Activated effector memory CD4-positive, alpha-beta T cell treated with Interleukin-2 at 50 U/mL for 16 hours (primary cell): ENCODE data around the gene PABPC1L2B.
"Not testable (repeated sequence)": the region's sequence is repeated elsewhere in the genome, so short reads cannot be mapped to it uniquely, and the experiment has no call there.

Source experiments
- DNase-seq: peaks from one replicate; pipeline ENCODE4 v3.0.0-alpha.2; 2020

The PABPC1L2B gene

DNA sequence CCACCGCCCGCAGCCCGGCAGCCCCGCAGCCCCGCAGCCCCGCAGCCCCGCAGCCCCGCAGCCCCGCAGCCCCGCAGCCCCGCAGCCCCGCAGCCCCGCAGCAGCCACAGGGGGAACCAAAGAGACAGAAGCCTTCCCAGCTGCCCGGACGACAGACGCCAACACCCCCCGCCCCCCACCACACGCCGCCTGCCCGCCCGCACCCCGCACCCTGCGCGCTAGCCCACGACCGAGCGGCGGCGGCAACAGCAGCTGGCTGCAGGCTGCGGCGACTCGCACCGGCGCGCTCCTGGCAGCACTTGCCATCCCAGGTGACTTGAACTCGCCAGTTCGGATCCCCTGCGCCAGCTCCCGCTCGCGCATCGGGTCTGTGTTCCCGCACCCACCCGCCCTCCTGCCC lies at the start of gene PABPC1L2B:
TSS of gene PABPC1L2B (plus strand) at position 207 of the 400 bp plus-strand sequence. CDS start 704 bp downstream, outside the sequence.
- DNase-seq, result not testable (repeated sequence)

DNA sequence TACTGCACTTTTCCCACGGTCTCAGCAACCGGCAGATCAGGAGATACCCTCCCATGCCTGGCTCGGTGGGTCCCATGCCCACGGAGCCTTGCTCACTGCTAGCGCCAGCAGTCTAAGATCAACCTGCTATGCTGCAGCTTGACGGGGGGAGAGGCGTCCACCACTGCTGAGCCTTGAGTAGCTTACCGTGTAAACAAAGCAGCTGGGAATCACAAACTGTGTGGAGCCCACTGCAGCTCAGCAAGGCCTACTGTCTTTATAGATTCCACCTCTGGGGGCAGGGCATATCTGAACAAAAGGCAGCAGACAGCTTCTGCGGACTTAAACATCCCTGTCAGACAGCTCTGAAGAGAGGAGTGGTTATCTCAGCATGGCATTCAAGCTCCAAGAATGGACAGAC lies 42.8 kb upstream of the PABPC1L2B start:
- not testable (repeated sequence) for DNase-seq

DNA sequence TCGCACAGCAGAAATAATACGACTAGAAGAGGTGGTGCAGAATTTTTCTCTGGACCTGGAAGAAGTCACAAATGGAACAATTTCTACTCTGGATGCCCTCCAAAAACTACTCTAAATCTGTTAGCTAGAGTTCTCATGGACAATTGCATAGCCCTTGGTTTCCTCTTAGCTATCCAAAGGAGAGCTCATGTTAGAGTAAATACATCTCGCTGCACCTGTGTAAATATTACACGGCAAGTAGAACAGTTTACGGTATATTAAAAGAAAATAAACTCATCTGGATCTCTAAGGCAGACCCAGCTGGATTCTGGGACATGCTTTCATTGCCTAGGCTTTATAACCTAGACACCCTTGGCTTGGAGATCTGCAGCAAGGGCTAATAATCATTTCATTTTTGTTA lies 30.9 kb upstream of the PABPC1L2B start:
- DNase-seq, result not testable (repeated sequence)

DNA sequence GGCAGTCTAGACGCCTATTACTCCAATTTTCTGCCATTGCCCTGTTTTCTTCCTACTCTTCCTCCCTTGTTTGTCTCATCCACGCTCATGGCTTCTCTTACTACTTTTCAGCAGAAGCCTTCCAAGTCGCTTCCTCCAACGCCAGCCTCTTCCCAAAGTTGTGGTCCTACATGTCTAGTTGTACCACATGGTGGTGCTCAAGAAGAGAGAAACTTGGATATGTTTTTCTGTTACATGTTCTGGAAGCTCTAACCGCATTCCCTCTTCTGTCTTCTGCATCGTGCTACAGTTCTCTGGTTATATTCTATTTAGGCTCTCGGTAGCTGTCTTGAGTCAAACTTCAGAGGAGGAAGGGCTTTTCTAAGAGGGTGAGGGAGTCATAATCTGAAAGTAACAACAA lies 27.9 kb upstream of the PABPC1L2B start:
- DNase-seq, result not testable (repeated sequence)

DNA sequence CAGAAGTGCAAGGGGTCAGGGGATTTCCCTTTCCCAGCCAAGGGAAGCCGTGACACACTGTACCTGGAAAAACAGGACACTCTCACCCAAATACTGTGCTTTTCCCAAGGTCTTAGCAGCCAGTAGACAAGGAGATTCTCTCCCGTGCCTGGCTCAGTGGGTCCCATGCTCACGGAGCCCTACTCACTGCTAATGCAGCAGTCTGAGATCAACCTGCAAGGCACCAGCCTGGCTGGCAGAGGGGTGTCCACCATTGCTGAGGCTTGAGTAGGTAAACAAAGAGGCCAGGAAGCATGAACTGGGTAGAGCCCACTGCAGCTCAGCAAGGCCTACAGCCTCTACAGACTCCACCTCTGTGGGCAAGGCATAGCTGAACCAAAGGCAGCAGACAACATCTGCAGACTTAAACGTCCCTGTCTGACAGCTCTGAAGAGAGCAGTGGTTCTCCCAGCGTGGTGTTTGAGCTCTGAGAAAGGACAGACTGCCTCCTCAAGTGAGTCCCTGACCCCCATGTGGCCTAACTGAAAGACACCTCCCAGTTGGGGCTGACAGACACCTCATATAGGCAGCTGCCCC lies 21.8 kb upstream of the PABPC1L2B start:
- DNase-seq, result not testable (repeated sequence)

DNA sequence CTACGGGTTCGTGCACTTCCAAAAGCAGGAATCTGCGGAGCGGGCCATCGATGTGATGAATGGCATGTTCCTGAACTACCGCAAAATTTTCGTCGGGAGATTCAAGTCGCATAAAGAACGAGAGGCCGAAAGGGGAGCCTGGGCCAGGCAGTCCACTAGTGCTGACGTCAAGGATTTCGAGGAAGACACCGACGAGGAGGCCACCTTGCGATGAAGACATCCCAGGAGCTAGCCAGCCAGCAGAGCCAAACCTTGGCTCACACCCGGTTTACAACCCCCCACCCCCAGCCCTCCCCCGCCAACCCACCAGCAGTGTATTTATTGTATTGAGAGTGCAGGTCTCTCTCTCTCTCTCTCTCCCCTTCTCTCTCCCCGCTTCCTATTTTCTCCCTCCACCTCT lies 1.3 kb downstream of the PABPC1L2B start:
- not testable (repeated sequence) for DNase-seq

DNA sequence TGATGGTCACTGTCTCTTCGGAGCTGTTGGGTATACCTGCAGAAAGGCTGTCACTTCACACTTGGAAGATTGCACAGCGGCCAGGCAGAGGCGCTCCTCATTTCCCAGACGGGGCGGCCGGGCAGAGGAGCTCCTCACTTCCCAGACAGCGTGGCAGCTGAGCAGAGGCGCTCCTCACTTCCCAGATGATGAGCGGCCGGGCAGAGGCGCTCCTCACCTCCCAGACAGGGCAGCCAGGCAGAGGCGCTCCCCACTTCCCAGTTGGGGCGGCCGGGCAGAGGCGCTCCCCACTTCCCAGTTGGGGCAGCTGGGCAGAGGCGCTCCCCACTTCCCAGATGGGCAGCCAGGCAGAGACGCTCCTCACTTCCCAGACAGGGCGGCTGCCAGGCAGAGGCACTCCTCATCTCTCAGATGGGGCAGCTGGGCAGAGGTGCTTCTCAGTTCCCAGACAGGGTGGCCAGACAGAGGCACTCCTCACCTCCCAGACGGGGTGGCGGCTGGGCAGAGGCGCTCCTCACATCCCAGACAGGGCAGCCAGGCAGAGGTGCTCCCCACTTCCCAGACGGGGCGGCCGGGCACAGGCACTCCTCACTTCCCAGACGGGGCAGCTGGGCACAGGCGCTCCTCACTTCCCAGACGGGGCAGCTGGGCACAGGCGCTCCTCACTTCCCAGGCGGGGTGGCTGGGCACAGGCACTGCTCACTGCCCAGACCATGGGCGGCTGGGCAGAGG lies 18.8 kb downstream of the PABPC1L2B start:
- DNase-seq, result no peak

DNA sequence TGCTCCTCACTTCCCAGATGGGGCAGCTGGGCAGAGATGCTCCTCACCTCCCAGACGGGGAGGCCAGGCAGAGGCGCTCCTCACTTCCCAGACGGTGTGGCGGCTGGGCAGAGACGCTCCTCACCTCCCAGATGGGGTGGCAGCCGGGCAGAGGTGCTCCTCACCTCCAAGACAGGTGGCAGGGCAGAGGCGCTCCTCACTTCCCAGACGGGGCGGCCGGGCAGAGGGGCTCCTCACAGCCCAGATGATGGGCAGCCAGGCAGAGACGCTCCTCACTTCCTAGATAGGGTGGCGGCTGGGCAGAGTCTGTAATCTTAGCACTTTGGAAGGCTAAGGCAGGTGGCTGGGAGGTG lies 19.3 kb downstream of the PABPC1L2B start:
- not testable (repeated sequence) for DNase-seq

DNA sequence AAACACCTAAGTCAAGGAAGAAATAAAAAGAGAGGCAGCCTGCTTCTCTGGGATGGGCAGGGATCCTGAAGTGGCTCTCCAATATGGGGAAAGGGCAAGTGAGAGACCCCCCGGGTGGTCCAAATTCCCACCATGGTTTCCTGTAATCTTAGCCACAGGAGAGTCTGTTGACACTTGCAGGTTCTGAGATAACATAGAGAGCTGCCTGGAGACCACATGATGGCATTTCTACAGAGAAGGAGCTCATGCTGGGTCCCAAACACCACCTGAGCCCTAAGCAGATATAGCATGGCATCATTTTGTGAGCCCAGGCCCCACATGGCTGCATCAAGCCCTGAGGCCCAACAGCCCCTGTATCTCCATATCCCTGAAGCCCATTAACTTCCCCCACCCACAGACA lies 26.1 kb downstream of the PABPC1L2B start:
- DNase-seq, result no peak
